AG09319 (cell line): ENCODE results near the gene OTOL1.

Experiments
- DNase-seq: peaks from one replicate; pipeline ENCODE4 v3.0.0-alpha.2; 2010; ENCODE audit warnings: low read depth; ENCODE audit errors: extremely low read depth
- TF ChIP-seq, protein P1 (sequence below): IDR thresholded peaks from 2 replicates; pipeline ENCODE4 v1.5.1; 2011; ENCODE audit warnings: low read depth, mild to moderate bottlenecking, inconsistent platforms, low read length, moderate library complexity

Gene OTOL1

DNA sequence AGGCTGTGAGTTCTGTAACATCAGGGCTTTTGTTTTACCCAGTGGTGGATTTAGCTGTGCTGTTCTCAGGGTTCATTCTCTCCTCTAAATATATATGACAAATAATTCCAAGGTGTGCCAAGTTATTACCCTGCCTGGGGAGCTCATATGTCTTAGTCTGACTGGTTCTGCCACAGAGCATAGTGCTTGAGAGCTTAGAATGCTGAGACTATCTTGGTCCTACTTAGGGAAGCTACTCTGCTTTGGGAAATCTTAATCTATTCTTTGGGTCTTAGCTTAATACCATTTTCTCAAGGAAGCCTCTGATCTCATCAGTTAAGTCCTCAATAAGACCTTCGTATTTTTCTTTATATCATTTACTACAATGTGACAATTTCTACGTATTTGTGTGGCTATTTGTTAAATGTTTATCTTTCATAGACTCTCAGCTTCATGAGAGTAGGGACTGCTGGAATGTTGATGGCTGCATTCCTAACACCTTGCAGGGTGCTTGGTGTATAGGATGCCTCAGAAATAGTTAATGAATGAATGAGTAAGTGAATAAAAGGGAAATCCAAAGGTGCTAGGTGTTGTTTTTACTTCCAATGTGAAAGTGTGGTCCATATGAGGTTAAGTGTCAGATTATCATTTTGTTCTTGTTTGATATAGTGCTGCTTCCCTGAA lies 1.8 kb downstream of the OTOL1 start:
- TF ChIP-seq, protein P1, sequence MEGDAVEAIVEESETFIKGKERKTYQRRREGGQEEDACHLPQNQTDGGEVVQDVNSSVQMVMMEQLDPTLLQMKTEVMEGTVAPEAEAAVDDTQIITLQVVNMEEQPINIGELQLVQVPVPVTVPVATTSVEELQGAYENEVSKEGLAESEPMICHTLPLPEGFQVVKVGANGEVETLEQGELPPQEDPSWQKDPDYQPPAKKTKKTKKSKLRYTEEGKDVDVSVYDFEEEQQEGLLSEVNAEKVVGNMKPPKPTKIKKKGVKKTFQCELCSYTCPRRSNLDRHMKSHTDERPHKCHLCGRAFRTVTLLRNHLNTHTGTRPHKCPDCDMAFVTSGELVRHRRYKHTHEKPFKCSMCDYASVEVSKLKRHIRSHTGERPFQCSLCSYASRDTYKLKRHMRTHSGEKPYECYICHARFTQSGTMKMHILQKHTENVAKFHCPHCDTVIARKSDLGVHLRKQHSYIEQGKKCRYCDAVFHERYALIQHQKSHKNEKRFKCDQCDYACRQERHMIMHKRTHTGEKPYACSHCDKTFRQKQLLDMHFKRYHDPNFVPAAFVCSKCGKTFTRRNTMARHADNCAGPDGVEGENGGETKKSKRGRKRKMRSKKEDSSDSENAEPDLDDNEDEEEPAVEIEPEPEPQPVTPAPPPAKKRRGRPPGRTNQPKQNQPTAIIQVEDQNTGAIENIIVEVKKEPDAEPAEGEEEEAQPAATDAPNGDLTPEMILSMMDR: no peak

DNA sequence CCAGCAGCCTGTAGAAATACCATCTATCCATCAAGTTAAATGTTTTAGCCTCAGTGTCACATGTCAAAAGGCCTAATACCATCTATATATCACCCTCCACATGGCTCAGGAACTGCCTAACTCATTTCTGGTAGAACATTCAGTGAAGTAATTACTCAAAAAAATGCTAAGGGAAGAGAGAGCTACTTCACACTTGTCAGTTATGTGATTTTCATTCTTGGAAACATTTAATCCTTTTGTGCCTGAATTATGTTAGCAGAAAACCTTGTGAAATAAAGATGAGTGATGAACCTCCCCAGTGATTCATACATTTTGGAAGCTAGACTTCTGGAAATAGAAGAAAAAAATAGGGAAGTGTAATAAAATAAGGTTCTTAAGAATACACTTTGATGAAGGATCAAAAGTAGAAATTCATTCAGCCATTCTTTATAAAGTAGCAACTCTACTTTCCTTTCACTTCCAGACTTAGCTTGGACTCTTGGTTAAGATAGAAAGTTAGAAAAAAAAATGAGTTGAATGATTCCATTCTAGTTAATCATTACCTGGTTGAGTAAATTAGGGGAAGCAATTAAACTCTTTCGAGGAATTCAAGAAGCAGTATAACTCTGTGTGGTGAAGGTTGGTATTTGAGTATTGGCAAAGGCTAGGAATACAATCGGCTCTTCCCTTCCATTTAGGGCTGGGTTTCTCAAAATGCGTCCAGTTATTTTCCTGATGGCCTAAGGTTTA lies 3.6 kb downstream of the OTOL1 start:
- TF ChIP-seq, protein P1: no peak
- no peak for DNase-seq

More for the DNA sequence above, 1.8 kb downstream of the OTOL1 start:
- DNase-seq: no peak

DNA sequence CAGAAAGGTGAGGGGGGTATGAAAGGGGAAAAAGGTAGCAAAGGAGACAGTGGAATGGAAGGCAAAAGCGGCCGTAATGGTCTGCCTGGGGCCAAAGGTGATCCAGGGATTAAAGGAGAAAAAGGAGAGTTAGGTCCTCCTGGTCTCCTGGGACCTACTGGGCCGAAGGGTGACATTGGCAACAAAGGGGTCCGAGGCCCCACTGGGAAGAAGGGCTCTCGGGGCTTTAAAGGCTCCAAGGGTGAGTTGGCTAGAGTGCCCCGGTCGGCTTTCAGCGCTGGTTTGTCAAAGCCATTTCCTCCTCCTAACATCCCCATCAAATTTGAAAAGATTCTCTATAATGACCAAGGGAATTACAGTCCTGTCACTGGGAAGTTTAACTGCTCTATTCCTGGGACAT lies 6.7 kb downstream of the OTOL1 start:
- no peak for DNase-seq
- TF ChIP-seq, protein P1: no peak

DNA sequence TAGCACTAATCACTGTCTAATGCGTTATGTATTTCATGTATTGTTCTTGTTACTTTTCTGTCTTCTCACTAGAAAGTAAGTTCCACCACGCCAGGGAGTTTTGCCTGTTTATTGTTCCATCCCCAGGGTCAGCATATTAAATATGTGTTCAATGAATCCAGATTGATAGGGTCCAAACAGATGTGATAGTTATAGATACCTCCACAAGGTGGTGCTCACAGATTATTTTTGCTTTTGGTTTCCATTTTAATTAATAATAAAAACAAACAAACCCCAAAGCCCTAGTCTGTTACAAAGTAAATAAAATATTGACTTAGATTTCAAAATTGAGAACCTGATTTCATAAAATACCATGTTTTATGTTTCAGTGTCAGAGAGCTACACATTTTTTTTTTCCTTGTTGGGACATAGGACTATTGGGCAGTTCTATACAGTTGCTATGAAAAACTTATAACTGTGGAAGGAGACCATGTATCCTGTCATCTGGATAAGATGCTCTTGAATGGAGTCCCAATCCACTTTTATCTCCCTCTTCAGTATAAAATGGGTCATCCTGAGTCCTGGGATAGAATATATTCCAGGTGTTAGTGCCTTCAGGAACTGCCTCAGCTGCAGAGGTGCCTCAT lies 12.4 kb downstream of the OTOL1 start:
- DNase-seq: no peak
- TF ChIP-seq, protein P1: peak; percentile 18

DNA sequence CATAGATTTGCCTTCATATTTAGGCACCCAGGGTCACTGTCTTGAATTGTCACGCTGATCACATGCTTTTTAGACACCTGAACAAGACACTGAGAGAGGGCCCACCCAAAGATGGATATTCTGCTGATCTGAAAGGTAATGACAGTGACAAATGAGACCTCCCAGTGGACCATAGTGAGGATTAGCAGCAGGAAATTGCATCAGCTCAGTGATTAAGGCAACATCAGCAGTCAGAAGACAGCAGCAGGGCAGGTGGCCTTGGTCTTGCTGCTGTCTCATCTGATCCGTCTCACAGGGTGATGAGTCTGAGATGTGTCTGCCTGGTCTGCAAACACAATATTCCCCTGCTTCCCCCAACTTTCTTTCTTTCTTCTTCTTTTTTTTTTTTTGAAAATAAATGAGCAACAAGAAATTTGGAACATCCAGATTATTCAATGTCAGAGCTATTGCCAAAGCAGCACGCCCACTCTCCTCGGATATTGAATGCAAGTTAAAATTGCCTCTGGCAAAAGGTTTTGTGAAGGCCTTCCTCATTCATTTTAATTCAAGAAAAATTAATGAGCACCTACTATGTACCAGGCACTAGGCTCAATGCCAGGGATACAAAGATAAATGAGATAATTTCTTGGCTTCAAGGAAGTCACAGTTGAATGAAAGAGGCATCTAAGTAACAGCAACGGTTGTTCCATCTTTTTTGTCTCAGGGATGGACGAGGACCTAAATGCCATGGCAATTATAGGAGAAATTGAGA lies 14.1 kb downstream of the OTOL1 start:
- DNase-seq: no peak
- TF ChIP-seq, protein P1: no peak

DNA sequence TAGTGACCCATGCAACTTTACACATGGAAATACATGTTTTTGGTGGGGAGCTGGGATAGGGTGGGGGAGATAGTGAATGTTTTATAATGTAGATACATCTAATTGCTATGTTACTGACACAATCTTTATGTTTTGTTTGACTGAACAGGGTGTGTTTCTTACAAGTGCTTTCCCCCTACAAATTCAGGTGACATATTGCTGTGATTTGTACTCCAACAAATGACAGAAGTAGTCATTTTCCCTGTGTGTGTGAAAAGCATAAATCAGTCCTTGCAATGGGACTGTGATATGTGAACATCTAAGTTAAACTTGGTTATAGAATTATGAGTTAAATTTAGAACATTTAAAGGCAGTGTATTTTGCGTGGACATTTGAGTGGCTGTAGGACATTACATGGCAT lies 27.3 kb downstream of the OTOL1 start:
- TF ChIP-seq, protein P1: no peak
- no peak for DNase-seq
